ENCODE results near the gene TANC2. TPM values are rescaled to one million over a fixed set of nuclear protein-coding genes. Genes with fewer than 3 reads are reported as not detected.

TANC2 gene
- total and polyA plus RNA-seq, 10 donors: 0.47 to 35.8 (median 19.0) TPM

GRCh38 chr17:62927083-62927482 is 39.0 kb upstream of the TANC2 start:
- H3K27ac ChIP-seq: no peak overlapping the region
- no peaks in the 10 kb centered on the region for H3K4me1 ChIP-seq
- TF ChIP-seq POLR2A (IDR thresholded peaks at IDR 0.05) (no peak), POLR2AphosphoS5 (IDR thresholded peaks at IDR 0.05) (no peak), CTCF (IDR thresholded peaks at IDR 0.05 in 8 of 11, conservative IDR thresholded peaks at IDR 0.05 in 3 of 11) (no peak)
- H3K27me3 ChIP-seq (replicated peaks in 1 of 7): peaks cover 0 to 8% (median 0%) of the 10 kb centered on the region in 7 donors
- no peak for DNase-seq
- WGBS, 5 donors: 87 to 97% (median 94%) methylated on average over 6 of the region's 6 CpGs
- no peak overlapping the region for H3K4me3 ChIP-seq
- intact Hi-C loops (cut with DNase I; ENCODE audit: low total_unique reads): no loop called here
- H3K36me3 ChIP-seq: no peaks in the 10 kb centered on the region
- no peaks in the 10 kb centered on the region for H3K9me3 ChIP-seq

DNA sequence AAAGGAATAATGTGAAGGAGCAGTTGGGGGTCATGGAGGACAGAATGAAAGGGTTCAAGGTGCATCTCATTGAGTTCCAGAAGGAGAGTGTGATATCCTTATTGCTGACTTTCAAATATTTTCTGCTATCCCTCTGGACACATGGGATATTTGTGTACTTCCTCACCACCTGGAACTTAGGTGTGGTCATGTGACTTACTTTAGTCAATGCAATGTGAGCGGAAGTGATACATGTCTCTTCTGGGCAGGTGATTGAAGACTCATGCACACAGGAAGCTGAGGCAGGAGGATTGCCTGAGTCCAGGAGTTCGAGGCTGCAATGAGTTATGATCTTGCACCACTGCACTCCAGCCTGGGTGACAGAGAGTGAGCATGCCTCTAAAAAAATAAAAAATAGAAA is 36.7 kb upstream of the TANC2 start:
- Histone ChIP-seq H3K4me3 (no peak overlapping the region), H3K9me3 (no peaks in the 10 kb centered on the region), H3K27ac (no peak overlapping the region), H3K4me1 (no peaks in the 10 kb centered on the region), H3K27me3 (replicated peaks in 1 of 7) (peaks cover 0 to 26% (median 0%) of the 10 kb centered on the region in 7 donors), H3K36me3 (no peaks in the 10 kb centered on the region)
- no peak for DNase-seq
- intact Hi-C loops (cut with DNase I; ENCODE audit: low total_unique reads): no loop called here
- TF ChIP-seq CTCF (IDR thresholded peaks at IDR 0.05 in 8 of 11, conservative IDR thresholded peaks at IDR 0.05 in 3 of 11) (no peak), POLR2A (IDR thresholded peaks at IDR 0.05) (no peak), POLR2AphosphoS5 (IDR thresholded peaks at IDR 0.05) (no peak)
- WGBS, 5 donors: 71 to 90% (median 86%) methylated on average over 2 of the region's 2 CpGs

DNA sequence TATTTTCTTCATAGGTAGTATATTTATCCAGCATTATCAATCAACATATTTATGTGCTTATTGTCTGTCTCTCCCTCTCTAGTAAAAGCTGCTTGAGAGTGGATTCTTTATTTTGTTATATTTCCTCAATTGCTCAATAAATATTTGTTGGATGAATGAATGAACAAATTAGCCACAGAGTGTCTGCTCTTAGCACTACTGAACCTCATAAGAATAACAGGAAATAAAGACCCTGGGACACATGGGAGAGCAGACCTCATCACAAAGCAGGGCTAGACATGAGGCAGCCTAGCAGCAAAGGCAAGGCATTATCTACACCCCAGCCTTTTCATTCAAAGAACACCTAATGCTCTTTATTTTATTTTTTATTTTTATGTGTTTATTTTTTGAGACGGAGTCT is 34.9 kb upstream of the TANC2 start:
- DNase-seq: no peak
- Histone ChIP-seq H3K27me3 (replicated peaks in 1 of 7) (peaks cover 0 to 37% (median 0%) of the 10 kb centered on the region in 7 donors), H3K9me3 (no peaks in the 10 kb centered on the region), H3K4me1 (no peaks in the 10 kb centered on the region), H3K36me3 (no peaks in the 10 kb centered on the region), H3K4me3 (no peak overlapping the region), H3K27ac (no peak overlapping the region)
- no peak for TF ChIP-seq CTCF (IDR thresholded peaks at IDR 0.05 in 8 of 11, conservative IDR thresholded peaks at IDR 0.05 in 3 of 11)
- no peak for TF ChIP-seq POLR2A (IDR thresholded peaks at IDR 0.05)
- TF ChIP-seq POLR2AphosphoS5 (IDR thresholded peaks at IDR 0.05): no peak
- intact Hi-C loops (cut with DNase I; ENCODE audit: low total_unique reads): no loop called here
- 86 to 100% (median 96%) methylated on average over 1 of the region's 1 CpG for WGBS, 5 donors

GRCh38 chr17:62933501-62934385 is 32.3 kb upstream of the TANC2 start:
- Histone ChIP-seq H3K4me1 (no peaks in the 10 kb centered on the region), H3K27ac (no peak overlapping the region), H3K36me3 (no peaks in the 10 kb centered on the region), H3K4me3 (no peak overlapping the region), H3K9me3 (peaks cover 0 to 4% (median 0%) of the 10 kb centered on the region in 8 donors), H3K27me3 (replicated peaks in 1 of 7) (peaks cover 0 to 41% (median 0%) of the 10 kb centered on the region in 7 donors)
- no peak for DNase-seq
- intact Hi-C loops (cut with DNase I; ENCODE audit: low total_unique reads): no loop called here
- TF ChIP-seq CTCF (IDR thresholded peaks at IDR 0.05 in 8 of 11, conservative IDR thresholded peaks at IDR 0.05 in 3 of 11) (no peak), POLR2AphosphoS5 (IDR thresholded peaks at IDR 0.05) (no peak), POLR2A (IDR thresholded peaks at IDR 0.05) (no peak)
- 66 to 73% (median 70%) methylated on average over 15 of the region's 15 CpGs for WGBS, 5 donors

Measured in spleen (tissue), 11 donors.